T47D (cell line): ENCODE measurements around the gene PTPRK.

Experiments
- DNase-seq, 2 experiments: peaks; one replicate each; pipeline versions ENCODE4 v3.0.0 to v3.0.0-alpha.2; 2011 to 2012; ENCODE audit warnings: low read depth in 1 of 2, low spot score in 1 of 2
- JUND ChIP-seq: IDR thresholded peaks from 2 replicates; pipeline ENCODE4 v1.6.1; 2012; ENCODE audit warnings: low read depth
- in situ Hi-C: cut with HindIII; loops from 2 replicates; pipeline ENCODE4 v1.10.0; 2016; ENCODE audit warnings: low sequenced_read_pairs, low pct_unique_long_range_greater_than_20kb

PTPRK gene

DNA sequence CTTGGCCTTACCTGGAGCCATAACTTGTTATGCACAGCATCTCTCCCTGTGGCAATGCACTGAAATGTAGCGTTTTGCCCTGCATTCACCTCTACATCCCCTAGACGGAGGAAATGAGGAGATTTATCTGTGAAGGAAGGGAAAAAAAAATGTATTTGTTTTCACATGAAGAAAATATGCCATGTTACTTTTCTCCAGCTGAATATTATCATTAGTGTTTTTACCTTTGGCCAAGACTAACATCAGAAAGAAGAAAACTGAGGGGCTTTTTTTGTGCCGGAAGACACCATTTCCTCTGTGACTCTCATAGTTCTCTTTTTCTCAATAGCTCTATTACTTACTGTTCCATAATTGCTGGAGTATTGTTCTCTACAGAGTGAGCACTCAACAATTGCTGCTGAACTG, 280.4 kb downstream of the PTPRK start:
- in situ Hi-C loops: no loop called here
- no peak for DNase-seq
- no peak for TF ChIP-seq JUND

DNA sequence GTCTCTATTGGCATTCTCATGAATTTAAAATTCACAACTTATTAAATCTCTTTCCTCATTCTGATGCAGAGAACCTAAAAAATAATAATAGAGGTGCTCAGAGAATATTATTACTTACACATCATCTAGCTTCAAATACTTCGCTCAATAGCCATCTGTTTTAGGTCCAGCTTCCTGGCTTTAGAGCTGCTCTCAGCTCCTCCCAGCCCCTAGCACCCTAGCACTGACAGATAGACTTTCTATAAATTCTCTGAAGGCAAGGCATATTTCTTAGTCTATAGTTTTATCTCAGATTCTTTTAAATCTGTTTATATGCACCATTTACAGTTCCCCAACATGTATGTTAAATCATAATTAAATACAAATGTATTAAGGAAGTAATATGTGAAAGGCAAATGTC, 281.3 kb downstream of the PTPRK start:
- TF ChIP-seq JUND: no peak
- in situ Hi-C loops: no loop called here
- no peak for DNase-seq

DNA sequence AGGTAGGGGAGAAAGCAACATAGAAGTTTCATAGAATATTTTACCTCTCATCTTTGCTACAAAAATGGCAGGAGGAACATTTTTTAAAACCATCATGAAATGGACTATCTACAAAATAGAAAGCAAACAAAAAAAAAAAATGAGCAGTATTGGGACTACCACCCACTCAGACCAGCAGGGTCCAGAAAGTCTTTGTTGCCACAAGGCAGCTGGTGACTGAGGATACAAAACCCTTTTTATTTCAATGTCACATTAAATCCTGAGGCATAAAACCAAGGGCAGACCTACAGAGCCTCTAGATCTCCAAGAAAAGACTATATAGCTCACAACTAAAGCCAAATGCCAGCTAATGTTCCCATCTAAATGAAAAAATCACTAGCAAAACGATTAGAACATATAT, 282.2 kb downstream of the PTPRK start:
- in situ Hi-C loops: no loop called here
- DNase-seq: no peak
- TF ChIP-seq JUND: no peak

- in situ Hi-C loops: no loop called here
- no peak for TF ChIP-seq JUND
- no peak for DNase-seq
Observed at GRCh38 chr6:128235556-128235955, 284.8 kb downstream of the PTPRK start.

- TF ChIP-seq JUND: no peak
- in situ Hi-C loops: no loop called here
- no peak for DNase-seq
Observed at GRCh38 chr6:128233531-128233930, 286.9 kb downstream of the PTPRK start.

- DNase-seq: no peak
- no peak for TF ChIP-seq JUND
- in situ Hi-C loops: no loop called here
Observed at GRCh38 chr6:128230267-128230989, 290.0 kb downstream of the PTPRK start.

DNA sequence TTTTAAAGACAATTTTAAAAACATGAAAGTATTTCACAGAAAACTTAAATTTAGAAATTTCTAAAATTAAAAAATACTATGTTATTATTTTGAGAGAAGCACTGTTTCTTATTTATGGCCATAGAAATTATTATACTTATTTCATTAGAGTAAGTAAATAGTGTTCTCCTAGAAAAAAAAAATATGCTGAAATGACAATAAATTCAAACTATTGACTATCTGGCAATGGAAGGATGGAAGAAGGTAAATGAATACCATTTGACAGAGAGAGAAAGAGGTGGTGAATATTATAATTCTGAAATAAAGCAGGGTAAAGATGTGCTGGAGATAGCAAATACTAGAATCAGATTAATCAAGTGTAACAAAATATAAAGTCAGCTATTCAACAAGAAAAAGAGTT, 294.8 kb downstream of the PTPRK start:
- no peak for DNase-seq
- in situ Hi-C loops: no loop called here
- TF ChIP-seq JUND: no peak

DNA sequence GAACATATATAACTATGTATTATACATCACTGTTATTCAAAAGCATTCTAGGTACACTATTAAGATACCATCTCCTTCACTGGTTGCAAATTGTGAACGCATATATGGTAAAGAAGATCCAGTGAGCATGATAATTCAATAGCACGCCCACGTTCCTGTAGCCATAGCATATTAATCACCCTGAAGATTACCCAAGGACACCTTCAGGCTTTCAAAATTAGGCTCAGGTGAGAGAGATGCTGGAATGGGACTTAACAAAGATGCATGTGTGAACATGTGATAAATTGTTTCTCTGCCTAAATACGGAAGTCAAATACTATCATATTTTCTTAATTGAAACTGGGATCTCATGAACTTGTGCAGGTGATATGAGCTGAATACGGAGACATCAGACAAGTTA, 303.5 kb downstream of the PTPRK start:
- DNase-seq: no peak
- in situ Hi-C loops: no loop called here
- no peak for TF ChIP-seq JUND

DNA sequence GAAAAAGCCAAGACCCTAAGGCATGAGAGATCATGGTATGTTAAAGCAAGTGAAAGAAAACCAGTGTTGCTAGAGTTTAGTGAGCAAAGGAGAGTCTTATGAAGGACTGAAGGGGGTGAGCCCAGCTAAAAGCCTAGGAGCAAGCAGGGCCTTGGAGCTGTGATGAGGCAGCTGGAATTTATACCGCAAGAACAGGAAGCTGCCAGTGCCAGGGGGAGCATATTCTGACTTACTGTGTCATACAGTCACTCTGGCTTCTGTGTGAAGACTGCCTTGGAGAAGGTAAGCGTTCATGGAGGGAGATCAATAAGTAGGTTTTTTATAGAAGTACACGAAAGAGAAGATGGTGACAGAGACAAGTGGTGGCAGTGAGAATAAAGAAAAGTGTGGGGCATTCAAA, 310.6 kb downstream of the PTPRK start:
- no peak for TF ChIP-seq JUND
- in situ Hi-C loops: no loop called here
- peak in 1 of 2 experiments; percentile 0 for DNase-seq

DNA sequence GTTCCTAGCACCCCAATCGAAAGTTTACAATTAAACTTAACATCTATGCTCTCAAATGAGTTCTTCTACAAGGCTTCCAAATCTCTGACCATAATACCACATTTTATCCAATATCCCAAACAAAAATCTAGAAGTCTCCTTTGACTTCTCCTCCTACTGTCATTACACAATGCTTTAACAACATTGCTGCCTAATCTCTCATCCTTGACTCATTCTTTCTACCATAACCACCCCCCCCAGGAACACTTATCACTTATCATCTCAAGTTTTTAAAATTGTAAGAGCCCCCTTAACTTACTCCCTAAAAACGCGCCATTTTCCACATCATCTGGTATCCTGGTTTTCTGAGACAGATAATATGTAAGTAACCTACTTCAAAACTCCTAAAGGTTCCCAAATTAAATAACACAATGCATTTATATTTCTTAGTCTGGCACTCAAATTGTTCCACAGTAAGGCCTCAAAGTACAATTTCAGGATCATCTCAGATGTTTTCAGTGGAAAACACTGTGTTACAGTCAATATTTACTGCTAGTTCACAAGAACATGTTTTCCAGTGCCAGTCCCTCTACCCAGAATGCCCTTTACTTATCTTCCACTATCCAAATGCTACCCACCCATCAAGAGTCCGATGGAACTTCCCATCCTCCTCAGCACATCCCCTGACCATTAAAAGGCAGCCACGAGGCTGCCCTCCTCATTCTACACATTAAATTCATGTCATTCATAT, 311.4 kb downstream of the PTPRK start:
- DNase-seq: no peak
- in situ Hi-C loops: no loop called here
- TF ChIP-seq JUND: no peak

DNA sequence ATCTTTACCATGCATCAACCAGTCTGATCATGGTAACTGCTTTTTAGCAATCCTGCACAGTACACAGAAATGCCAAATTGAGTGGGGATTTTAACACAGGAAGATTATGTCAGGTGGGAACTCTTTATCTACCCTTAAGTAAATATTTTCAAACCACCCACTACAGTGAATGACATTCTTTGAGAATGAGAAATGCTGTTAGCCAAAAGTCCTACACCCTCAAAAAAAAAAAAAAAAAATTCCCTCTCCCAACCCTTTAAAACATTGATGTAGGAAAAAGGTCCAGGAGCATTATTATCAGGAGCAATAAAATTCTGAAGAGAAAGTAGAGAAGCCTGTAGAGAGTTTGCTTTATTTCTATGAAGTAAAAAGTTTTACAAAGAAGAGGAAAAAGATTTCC, 312.3 kb downstream of the PTPRK start:
- DNase-seq: no peak

DNA sequence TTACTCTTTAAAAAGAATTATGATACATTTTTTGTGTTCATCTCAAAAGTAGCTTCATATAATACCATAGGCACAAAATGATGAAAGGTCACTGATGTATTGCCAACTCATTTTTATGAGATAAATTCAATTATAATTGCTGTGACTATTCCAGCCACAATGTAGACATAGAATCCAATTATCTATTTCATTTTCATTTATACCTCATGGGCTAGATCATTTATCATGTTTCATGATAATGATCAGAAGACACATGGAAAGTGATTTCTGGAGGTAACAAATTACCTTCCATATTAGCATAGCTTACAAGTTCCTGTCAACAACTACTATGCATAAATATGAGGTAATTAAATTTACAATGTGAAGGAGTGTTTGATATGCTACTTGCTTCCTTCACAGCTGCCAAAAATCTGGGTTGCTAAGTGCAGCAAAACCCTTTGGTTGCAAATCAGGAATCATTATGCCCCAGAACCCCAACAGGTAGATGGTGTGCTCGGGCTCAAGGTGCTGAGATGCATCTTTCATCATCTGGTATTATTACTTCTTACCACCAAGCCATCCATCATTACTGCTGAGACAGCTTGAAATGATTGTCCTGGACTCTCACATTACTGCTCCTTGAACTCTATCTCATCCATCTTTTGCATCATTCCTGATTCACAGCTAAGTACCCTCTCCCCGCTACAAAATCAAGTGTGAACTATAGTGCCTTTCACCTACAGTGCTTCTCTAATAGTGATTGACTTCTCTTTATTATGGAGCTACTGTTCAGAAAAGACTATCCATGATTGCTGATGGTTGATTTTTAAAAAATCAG, 313.6 kb downstream of the PTPRK start:
- TF ChIP-seq JUND: no peak

More for the DNA sequence above, 312.3 kb downstream of the PTPRK start:
- in situ Hi-C loops: no loop called here
- TF ChIP-seq JUND: no peak

DNA sequence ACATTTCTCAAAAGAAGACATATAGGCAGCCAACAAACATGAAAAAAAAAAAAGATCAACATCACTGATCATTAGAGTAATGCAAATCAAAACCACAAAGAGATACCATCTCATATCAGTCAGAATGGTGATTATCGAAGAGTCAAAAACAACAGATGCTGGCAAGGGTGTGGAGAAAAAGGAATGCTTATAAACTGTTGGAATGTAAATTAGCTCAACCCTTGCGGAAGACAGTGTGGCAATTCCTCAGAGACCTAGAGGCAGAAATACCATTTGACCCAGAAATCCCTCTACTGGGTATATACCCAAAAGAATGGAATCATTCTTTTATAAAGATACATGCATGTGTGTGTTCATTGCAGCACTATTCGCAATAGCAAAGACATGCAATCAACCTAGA, 315.8 kb downstream of the PTPRK start:
- in situ Hi-C loops: no loop called here
- no peak for TF ChIP-seq JUND
- no peak for DNase-seq

More for the DNA sequence above, 313.6 kb downstream of the PTPRK start:
- in situ Hi-C loops: no loop called here
- no peak for DNase-seq
